HepG2 (cell line): ENCODE measurements around the gene CCT6A. TPM values are rescaled to one million over a fixed set of nuclear protein-coding genes. Genes with fewer than 3 reads are reported as not detected.

ENCODE experiments used
- CENPT ChIP-seq: sonication (generic); formaldehyde crosslinking; IDR thresholded peaks from 2 replicates; pipeline ENCODE4 v1.8.0; 2022; ENCODE audit warnings: low read depth, mild to moderate bottlenecking, moderate library complexity, missing genetic modification reagents
- HCFC1 ChIP-seq: fragments of 150-350 bp; IDR thresholded peaks from 2 replicates; pipeline ENCODE4 v1.6.1; 2014; ENCODE audit warnings: low read depth, low read length
- JUNB ChIP-seq: sonication (generic); formaldehyde crosslinking; IDR thresholded peaks from 2 replicates; pipeline ENCODE4 v1.8.0; 2022; ENCODE audit warnings: missing genetic modification reagents, mild to moderate bottlenecking, borderline replicate concordance
- RFXANK ChIP-seq: IDR thresholded peaks from 2 replicates; pipeline ENCODE4 v1.6.1; 2016
- SIX4 ChIP-seq: sonication (generic); formaldehyde crosslinking; IDR thresholded peaks from 2 replicates; pipeline ENCODE4 v1.4.0; 2020; ENCODE audit warnings: missing genetic modification reagents
- YEATS4 ChIP-seq: sonication (generic); formaldehyde crosslinking; IDR thresholded peaks from 2 replicates; pipeline ENCODE4 v1.4.0; 2020; ENCODE audit warnings: missing genetic modification reagents, borderline replicate concordance
- ZNF160 ChIP-seq: sonication (generic); formaldehyde crosslinking; IDR thresholded peaks from 2 replicates; pipeline ENCODE4 v1.8.0; 2022; ENCODE audit warnings: mild to moderate bottlenecking, inconsistent platforms, missing genetic modification reagents
- ZNF530 ChIP-seq: sonication (generic); formaldehyde crosslinking; IDR thresholded peaks from 2 replicates; pipeline ENCODE4 v1.5.0; 2020; ENCODE audit warnings: low read depth, mild to moderate bottlenecking, missing genetic modification reagents
- ZNF549 ChIP-seq: sonication (generic); formaldehyde crosslinking; IDR thresholded peaks from 2 replicates; pipeline ENCODE4 v1.5.0; 2020; ENCODE audit warnings: missing genetic modification reagents
- polyA plus RNA-seq, 8 experiments: library from polyadenylated mRNA; depleted of rRNA in 3 of 8; stranded (reverse) in 7 of 8; unstranded in 1 of 8; fragments of >200 nt; fragmentation: Illumina TruSeq in 4 of 8; extraction: Trizol in 4 of 8; gene quantifications; 2 replicates each; pipeline versions ENCODE4 v1.2.1 to v1.2.3, GENCODE V29; 2011 to 2016; ENCODE audit warnings: low read depth in 4 of 8, missing spikeins in 1 of 8, mixed read lengths in 1 of 8; ENCODE audit not compliant: insufficient read depth in 1 of 8
- total RNA-seq, 5 experiments: library from RNA; depleted of rRNA; stranded (reverse); fragments of >200 nt; fragmentation: Illumina TruSeq; extraction: Trizol; gene quantifications; 2 replicates each; pipeline ENCODE4 v1.2.3, GENCODE V29; 2016; ENCODE audit warnings: low read depth in 1 of 5
- TF ChIP-seq, protein P1 (sequence below): IDR thresholded peaks from 2 replicates; pipeline ENCODE4 v1.6.1; 2016; ENCODE audit warnings: control low read depth
- TF ChIP-seq, protein P2 (sequence below): sonication (generic); formaldehyde crosslinking; IDR thresholded peaks from 2 replicates; pipeline ENCODE4 v1.8.0; 2022; ENCODE audit warnings: mild to moderate bottlenecking, missing genetic modification reagents, moderate library complexity
- TF ChIP-seq, protein P3 (sequence below): sonication (generic); formaldehyde crosslinking; IDR thresholded peaks from 2 replicates; pipeline ENCODE4 v1.4.0; 2020; ENCODE audit warnings: mild to moderate bottlenecking, low read depth, missing genetic modification reagents
- TF ChIP-seq, protein P4 (sequence below): sonication (generic); formaldehyde crosslinking; IDR thresholded peaks from 2 replicates; pipeline ENCODE4 v1.5.1; 2020; ENCODE audit warnings: missing genetic modification reagents, mild to moderate bottlenecking, borderline replicate concordance
- TF ChIP-seq, protein P5 (sequence below), 2 experiments: sonication (generic) in 1 of 2; formaldehyde crosslinking in 1 of 2; IDR thresholded peaks; 2 replicates each; pipeline versions ENCODE4 v1.6.1 to v1.9.0; 2014 to 2022; ENCODE audit warnings: antibody characterized with exemption in 1 of 2, borderline replicate concordance in 1 of 2, inconsistent platforms in 1 of 2, low read depth in 1 of 2, missing genetic modification reagents in 1 of 2
- TF ChIP-seq, protein P6 (sequence below): sonication (generic); formaldehyde crosslinking; conservative IDR thresholded peaks from 2 replicates; pipeline ENCODE4 v1.8.1; 2023; ENCODE audit warnings: missing genetic modification reagents
- TF ChIP-seq, protein P7 (sequence below): IDR thresholded peaks from 2 replicates; pipeline ENCODE4 v1.6.1; 2016; ENCODE audit warnings: missing genetic modification reagents, missing compliant biosample characterization

CCT6A gene
- total and polyA plus RNA-seq, 2 of the 13 experiments (the other 11 are each of a cell fraction or from before 2014, with no cell fraction given), result 219 to 292 TPM

DNA sequence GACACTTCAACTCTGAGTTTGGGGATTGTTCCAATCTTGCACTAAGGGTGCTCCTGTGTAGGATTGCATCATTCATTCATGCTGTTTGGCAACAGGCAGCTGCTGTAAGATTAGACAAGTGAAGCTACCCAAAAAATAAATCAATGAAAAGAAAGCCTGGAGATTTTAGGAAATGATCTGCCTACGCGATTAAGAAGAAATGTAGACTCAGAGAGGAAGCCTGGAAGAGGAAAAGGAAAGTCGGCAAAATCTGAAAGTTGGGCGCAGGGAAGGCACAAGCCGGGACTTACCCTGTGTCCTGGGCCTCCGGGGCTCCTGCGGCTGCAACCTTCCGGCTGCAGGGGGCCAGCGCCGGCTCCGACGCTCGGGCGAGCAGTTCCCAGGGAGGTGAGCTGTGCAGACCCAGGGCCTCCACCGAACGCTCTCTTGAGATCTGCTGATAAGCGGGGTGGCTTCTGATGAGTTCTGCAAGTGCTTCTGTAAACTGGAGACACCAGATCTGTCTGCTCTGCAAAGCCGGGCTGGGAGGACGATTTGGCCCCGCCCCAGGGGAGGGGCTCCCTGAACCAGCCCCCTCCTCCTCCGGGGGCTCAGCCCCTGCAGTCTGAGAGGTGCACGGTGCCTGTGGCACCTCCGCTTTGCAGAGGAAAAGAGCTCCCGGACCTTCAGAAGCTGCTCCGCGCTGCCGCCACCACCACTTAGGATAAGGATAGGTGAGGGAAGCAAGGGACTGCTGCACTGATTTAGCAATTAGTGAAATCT is 17.7 kb upstream of the CCT6A start (continued):
- no peak for TF ChIP-seq ZNF549 (CRISPR knock-in tag)
- TF ChIP-seq, protein P1, sequence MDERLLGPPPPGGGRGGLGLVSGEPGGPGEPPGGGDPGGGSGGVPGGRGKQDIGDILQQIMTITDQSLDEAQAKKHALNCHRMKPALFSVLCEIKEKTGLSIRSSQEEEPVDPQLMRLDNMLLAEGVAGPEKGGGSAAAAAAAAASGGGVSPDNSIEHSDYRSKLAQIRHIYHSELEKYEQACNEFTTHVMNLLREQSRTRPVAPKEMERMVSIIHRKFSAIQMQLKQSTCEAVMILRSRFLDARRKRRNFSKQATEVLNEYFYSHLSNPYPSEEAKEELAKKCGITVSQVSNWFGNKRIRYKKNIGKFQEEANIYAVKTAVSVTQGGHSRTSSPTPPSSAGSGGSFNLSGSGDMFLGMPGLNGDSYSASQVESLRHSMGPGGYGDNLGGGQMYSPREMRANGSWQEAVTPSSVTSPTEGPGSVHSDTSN (CRISPR knock-in tag), result no peak
- TF ChIP-seq, protein P2, sequence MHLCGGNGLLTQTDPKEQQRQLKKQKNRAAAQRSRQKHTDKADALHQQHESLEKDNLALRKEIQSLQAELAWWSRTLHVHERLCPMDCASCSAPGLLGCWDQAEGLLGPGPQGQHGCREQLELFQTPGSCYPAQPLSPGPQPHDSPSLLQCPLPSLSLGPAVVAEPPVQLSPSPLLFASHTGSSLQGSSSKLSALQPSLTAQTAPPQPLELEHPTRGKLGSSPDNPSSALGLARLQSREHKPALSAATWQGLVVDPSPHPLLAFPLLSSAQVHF (CRISPR knock-in tag), result no peak
- TF ChIP-seq, protein P3, sequence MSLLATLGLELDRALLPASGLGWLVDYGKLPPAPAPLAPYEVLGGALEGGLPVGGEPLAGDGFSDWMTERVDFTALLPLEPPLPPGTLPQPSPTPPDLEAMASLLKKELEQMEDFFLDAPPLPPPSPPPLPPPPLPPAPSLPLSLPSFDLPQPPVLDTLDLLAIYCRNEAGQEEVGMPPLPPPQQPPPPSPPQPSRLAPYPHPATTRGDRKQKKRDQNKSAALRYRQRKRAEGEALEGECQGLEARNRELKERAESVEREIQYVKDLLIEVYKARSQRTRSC (CRISPR knock-in tag), result no peak
- TF ChIP-seq, protein P4, sequence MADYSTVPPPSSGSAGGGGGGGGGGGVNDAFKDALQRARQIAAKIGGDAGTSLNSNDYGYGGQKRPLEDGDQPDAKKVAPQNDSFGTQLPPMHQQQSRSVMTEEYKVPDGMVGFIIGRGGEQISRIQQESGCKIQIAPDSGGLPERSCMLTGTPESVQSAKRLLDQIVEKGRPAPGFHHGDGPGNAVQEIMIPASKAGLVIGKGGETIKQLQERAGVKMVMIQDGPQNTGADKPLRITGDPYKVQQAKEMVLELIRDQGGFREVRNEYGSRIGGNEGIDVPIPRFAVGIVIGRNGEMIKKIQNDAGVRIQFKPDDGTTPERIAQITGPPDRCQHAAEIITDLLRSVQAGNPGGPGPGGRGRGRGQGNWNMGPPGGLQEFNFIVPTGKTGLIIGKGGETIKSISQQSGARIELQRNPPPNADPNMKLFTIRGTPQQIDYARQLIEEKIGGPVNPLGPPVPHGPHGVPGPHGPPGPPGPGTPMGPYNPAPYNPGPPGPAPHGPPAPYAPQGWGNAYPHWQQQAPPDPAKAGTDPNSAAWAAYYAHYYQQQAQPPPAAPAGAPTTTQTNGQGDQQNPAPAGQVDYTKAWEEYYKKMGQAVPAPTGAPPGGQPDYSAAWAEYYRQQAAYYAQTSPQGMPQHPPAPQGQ (CRISPR knock-in tag), result no peak
- TF ChIP-seq, protein P5, sequence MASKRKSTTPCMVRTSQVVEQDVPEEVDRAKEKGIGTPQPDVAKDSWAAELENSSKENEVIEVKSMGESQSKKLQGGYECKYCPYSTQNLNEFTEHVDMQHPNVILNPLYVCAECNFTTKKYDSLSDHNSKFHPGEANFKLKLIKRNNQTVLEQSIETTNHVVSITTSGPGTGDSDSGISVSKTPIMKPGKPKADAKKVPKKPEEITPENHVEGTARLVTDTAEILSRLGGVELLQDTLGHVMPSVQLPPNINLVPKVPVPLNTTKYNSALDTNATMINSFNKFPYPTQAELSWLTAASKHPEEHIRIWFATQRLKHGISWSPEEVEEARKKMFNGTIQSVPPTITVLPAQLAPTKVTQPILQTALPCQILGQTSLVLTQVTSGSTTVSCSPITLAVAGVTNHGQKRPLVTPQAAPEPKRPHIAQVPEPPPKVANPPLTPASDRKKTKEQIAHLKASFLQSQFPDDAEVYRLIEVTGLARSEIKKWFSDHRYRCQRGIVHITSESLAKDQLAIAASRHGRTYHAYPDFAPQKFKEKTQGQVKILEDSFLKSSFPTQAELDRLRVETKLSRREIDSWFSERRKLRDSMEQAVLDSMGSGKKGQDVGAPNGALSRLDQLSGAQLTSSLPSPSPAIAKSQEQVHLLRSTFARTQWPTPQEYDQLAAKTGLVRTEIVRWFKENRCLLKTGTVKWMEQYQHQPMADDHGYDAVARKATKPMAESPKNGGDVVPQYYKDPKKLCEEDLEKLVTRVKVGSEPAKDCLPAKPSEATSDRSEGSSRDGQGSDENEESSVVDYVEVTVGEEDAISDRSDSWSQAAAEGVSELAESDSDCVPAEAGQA (IDR thresholded peaks at IDR 0.05; ENCODE audit: low read depth), result no peak
- TF ChIP-seq, protein P5 (CRISPR knock-in tag; IDR thresholded peaks at IDR 0.05; ENCODE audit: borderline replicate concordance), result no peak
- no peak for TF ChIP-seq ZNF160 (CRISPR knock-in tag)
- TF ChIP-seq HCFC1, result no peak
- no peak for TF ChIP-seq CENPT (CRISPR knock-in tag)
- no peak for TF ChIP-seq JUNB (CRISPR knock-in tag)
- no peak for TF ChIP-seq SIX4
- TF ChIP-seq, protein P6, sequence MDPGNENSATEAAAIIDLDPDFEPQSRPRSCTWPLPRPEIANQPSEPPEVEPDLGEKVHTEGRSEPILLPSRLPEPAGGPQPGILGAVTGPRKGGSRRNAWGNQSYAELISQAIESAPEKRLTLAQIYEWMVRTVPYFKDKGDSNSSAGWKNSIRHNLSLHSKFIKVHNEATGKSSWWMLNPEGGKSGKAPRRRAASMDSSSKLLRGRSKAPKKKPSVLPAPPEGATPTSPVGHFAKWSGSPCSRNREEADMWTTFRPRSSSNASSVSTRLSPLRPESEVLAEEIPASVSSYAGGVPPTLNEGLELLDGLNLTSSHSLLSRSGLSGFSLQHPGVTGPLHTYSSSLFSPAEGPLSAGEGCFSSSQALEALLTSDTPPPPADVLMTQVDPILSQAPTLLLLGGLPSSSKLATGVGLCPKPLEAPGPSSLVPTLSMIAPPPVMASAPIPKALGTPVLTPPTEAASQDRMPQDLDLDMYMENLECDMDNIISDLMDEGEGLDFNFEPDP (CRISPR knock-in tag), result no peak
- TF ChIP-seq YEATS4 (CRISPR knock-in tag), result no peak; the same call in 1 of the 2 replicates
- TF ChIP-seq RFXANK (CRISPR knock-in tag), result no peak
- TF ChIP-seq ZNF530, result no peak
- TF ChIP-seq, protein P7, sequence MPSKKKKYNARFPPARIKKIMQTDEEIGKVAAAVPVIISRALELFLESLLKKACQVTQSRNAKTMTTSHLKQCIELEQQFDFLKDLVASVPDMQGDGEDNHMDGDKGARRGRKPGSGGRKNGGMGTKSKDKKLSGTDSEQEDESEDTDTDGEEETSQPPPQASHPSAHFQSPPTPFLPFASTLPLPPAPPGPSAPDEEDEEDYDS (CRISPR knock-in tag), result peak; percentile 84
